ENCODE measurements around the gene PACRG.

- no peak for TF ChIP-seq POLR2A (IDR thresholded peaks at IDR 0.05)
- TF ChIP-seq, protein P1, sequence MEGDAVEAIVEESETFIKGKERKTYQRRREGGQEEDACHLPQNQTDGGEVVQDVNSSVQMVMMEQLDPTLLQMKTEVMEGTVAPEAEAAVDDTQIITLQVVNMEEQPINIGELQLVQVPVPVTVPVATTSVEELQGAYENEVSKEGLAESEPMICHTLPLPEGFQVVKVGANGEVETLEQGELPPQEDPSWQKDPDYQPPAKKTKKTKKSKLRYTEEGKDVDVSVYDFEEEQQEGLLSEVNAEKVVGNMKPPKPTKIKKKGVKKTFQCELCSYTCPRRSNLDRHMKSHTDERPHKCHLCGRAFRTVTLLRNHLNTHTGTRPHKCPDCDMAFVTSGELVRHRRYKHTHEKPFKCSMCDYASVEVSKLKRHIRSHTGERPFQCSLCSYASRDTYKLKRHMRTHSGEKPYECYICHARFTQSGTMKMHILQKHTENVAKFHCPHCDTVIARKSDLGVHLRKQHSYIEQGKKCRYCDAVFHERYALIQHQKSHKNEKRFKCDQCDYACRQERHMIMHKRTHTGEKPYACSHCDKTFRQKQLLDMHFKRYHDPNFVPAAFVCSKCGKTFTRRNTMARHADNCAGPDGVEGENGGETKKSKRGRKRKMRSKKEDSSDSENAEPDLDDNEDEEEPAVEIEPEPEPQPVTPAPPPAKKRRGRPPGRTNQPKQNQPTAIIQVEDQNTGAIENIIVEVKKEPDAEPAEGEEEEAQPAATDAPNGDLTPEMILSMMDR (IDR thresholded peaks at IDR 0.05) = no peak
These were observed 215.6 kb downstream of the PACRG start for GRCh38 chr6:162943369-162943768.
